GM18907 (cell line): Measurements from ENCODE around the gene EEFSEC.

Experiments used
- ATAC-seq: cut with Tn5 transposase; IDR thresholded peaks from one replicate; pipeline ENCODE4 v1.9.1; 2021; ENCODE audit warnings: mild to moderate bottlenecking, moderate library complexity; ENCODE audit not compliant: unreplicated experiment

Gene EEFSEC

DNA sequence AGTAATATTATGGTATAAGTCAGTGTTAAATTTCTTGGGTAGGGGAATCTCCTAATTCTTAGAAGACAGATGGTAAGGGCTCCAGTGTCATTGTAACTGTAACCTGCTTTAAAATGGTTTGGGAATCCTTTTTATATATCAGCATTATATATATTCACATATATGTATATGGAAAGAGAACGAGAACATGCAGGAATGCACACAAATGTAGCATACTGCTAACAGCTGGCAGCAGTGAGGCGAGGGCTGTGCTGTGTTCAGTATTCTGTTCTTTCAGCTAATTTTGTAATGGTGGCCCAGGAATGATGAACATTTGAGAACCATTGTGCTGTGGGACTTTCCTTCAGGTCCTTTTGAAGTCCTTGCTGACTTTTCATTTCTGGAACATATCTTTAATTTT, 60.8 kb downstream of the EEFSEC start:
- ATAC-seq, result no peak

DNA sequence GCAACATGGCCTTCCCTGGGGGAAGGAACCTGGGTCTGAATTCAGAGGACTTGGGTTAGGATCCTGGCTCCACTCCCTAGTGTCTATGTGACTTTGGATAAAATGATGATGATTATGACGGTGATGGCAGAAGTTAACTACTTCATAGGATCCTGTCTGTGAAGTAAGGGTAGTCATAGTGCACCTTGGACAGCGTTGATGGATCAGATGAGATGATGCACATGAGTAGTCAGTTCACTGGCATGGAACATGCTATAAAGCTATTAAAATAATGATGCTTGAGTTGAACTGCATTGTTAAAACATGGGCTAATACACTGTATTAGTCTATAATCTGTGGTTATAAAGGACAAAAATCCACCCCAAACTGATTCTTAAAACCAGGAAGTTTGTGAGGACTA, 62.0 kb downstream of the EEFSEC start:
- no peak for ATAC-seq

DNA sequence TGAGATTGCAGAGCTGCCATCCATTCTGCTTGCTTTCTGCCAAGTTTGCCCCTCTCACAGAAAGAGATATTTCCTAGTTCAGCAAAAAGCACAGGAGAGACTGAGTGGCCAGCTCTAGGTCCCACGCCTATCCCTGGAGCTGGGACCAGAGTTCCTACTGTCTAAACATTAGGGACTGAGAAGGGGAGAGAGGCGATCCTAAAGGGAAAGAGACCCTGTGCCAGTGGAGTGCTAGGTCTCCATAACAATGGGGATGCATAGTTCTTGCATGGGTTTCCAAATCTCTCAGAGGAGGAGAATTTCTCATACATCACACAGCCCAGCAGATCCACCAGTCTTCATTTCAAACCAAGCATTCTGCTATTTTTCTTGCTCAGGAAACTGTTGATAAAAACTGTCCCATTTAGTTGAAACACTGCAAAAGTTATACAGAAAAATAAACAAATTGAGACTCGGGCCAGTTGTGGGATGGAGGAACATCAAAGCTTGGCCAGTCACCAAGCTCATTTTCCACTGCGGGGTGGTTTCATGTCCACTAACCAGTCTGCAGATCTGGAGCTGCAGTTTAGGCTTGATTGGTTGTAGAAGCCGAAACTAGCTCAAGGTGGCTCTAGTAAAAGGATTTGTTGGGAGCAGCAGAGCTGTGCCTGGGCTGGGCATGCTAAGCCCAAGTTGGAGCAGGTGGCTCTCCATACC, 62.7 kb downstream of the EEFSEC start:
- no peak for ATAC-seq

DNA sequence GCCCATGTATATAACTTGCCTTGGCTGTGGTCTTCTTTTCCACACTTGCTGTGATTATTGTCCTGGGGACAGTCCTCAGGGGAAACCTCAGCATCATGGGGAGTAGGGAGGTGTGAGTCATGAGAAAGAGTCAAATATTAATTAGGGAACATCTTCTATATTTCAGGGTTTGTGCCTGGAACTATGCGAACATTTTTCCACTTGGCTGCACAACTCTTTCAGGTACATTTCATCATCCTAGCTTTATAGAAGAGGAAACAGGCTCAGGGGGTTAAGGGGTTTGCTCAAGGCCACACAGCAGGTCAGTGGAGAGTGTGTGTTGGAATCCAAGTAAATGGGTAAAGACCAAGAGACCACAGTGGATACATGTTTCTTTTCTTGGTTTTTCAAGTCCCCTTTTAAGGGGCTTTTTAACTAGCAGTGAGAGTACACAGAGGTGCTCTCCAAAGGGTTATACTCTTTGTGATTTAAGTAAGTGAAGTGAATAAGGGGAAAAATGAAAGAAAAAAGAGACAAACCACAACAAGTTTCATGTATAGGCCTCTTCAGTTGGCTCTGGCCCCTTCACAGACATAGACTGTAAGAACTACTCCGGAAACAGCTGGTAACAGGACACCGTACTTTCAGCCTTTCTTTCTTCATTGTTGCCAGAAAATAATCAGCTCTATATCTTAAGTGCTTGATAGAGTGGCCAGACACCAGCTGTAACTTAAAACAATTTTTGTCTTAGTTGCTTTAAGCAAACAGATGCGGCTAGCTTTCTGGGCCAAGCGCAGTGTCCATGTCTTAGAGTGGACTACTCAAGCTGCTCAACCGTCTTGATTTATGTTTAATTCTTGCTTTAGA, 64.6 kb downstream of the EEFSEC start:
- ATAC-seq, result no peak

DNA sequence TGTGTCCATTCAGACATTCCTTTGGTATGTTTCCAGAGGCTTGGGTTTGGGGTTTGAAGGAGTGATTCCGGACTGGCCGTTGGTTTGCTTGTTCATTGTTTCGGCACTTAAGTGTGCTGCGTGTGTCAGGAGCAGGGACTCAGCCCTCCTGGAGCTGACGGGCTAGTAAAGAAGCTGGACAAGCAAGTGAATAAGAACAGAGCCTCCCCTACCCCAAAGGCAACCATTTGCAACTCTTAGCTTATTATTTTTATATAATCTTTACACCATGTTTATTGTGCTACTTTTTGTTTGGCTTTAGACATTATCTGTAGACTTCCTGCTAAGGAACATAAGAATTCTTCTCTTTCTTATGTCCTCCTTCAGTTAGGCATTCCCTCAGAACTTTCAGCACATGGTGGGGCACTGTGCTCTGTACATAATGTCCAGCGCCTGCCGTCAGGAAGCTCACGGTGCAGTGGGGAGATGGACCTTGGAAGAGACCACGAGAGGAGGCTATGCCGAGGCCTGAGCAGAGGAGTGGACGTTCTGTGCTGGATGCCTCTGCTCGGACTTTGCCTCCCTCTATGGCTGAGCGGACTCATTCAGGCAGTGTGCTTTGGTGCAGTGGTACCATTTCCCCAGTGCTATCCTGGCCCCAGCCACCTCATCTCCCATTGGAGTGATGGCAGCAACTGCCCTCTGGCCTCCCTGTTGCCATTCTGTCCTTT, 65.4 kb downstream of the EEFSEC start:
- no peak for ATAC-seq

DNA sequence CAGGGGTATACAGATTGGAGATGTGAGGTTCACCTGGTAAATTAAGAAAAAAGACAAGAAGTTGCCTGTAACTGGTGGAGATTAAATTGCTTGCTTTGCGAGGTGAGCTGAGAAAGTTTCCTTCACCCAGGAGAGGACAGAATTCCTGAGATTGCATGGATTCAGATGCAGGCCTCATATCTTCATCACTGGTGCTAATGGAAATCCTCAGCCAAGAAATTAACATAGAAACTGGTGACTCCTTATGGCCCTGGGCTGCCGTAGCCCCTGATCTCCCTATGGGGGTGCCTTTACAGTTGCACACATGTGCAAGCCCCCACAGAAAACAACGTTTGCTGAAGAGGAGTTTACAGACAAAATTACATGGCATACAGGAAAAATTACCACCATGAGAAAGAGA, 68.0 kb downstream of the EEFSEC start:
- no peak for ATAC-seq

DNA sequence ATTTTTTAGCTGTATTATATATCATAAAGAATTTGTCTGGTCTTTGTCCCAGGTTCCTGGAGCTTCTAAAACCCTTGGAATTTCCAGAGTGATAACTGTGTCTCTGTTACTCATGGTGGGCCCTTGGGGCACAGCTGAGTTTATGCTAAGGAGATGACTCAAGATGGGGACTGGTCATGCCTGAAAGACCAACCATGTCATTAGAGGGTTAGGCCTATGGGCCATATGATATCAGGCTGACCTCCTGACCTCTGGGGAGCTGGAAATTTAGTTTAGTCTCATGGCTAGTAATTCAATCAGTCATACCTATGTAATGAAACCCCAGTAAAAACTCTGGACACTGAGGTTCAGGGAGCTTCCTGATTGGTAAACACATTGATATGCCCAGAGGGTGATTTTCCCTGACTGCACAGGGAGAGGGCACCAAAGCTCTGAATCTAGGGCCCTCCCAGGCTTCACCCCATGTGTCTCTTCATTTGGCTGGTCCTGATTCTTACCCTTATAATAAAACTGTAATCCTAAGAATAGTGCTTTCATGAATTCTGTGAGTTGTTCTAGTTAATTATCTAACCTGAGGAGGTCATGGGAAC, 69.6 kb downstream of the EEFSEC start:
- no peak for ATAC-seq

DNA sequence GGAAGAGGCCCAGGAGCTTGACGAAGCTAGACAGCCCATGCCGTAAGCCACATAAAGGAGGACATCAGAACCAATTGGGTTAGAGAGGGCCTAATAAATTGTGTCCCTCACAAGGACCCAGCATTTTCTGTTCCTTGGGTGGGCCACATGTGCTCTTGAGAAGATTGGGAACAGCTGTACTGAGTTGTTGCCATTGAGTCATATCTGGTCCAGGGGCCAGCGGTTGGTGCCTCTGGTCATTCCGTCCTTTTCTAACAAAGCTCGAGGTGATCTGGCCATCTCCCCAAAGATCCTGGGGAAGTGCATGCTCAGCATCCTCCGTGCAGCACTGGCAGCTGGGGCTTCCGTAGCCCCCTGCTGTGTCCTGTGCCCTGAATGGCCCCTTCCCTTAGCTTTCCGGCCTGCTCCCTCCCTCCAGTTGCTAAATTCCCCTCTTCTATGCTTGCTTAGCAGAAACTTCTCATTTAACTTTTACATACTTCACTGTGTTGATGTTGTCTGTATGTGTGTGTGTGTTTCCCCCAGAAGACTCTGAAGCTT, 73.0 kb downstream of the EEFSEC start:
- no peak for ATAC-seq

DNA sequence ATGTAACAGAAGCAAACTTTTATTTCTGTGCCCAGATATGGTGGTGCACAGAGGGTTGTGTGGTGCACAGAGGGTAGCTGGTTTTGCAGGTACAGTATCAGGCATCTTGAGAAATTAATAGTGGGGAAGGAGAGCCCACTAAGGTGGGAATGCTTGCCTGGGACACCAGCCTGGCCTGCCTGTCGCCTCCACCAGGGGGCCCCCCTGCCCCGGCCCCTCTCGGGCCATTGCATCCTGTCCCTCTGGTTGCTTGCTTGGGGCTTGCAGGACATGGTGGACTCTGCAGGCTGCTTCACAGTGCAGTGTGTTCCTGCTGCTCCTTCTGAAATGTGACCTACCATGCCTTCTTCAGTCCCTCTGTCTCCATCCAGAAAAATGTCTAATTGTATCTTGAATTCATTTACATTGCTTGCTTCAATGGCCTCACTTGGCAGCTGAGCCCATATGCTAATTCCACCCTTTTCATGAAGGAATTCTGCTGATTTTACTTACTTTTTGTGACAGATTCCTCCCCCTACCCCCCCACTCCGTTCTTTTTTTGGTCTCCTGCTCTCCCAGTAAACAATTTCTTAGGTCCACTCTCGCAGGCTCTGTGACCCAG, 73.6 kb downstream of the EEFSEC start:
- no peak for ATAC-seq

DNA sequence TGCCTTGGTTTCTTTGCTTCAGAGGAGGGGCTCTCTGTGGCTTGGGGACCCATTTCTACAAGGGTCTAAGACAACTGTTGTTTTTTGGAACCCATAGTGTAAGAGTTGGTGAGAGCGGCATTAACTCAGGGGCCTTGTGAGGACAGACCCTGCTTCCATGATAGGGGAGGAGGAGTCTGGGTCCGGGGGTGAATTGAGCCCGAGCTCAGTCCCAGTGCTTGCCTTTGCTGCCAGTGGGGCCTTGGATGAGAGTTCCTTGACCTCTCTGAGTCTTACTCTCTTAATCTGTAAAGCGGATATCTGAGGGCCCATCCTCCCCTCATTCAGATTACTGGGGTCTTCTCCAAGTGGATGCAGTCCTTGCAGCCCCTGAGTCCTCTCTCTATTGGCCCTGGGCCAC, 74.2 kb downstream of the EEFSEC start:
- no peak for ATAC-seq

DNA sequence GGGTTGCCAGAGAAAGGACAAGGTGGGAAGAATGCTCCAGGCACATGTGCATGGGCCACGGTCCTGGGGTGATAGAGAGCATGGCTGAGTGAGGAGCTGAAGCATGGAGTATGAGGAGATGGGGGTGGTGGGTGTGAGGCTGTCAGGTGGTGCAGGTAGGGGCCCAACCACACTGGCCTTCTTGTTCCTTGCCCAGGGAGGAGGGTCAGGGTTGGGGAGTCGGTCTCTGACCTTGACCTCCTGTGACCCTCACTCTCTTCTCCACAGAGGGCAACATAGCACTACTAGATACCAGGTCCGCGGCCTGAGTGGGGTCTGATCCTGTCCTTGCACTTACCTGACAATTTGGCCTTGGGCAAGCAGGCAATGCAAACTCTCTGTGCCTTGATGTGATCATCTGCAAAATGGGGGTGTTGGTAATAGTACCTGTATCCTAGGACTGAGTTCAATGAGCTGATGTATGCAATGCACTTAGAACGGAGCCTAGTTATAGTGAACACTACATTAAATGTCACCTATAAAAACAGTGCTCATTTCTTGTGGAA, 75.2 kb downstream of the EEFSEC start:
- ATAC-seq, result no peak

DNA sequence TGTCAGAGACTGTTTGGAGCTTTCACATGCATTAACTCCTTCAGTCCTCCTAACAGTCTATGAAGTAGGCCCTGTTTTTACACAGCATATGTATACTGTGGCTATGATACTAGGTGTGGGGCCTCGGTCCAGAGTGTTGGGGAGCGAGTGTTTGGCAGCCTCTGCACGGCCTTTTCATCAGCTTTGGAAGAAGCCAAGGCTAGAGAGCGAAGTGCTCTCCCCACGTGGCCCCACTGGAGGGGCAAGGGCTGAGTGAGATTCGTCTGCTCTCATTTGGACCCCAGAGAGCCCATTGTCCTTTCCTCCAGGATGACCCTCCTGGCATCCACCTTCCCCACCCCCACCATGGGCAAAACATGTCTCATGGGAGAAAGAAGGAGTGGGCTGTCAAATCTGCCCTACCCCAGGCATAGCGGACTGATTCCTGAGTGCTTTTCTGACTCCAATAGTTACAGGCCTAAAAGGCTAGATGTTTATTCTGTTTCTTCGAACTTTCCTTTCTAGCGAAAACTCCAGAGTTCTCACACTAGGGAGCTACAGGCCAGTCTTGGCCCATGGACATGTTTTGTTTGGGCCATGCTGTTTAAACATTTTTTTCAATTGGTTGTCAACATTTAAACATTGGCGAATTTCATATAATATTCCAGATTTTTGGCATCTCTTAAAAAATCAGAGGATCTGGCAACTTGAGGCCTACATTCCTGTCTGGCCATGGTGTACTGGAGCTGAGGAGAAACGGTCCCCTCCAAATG, 76.0 kb downstream of the EEFSEC start:
- no peak for ATAC-seq

DNA sequence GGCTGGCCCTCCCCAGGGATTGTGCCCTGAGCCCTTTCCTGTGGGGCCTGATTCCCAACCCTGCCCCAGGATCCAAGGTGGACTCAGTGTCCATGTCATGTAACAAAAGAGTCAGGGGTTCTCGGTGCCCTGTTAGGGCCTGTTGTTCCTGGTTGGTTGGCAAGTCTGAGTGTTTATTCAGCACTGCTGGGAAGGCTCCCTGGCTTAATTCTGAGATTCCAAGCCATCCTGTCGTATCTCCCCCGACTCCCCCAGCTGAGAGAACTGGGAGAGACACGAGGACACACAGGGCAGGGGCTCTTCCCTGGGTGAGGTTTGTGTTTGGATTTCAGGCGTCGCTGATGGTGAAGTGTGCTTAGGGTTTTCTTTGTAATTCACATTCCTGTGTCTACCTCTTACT, 78.3 kb downstream of the EEFSEC start:
- ATAC-seq, result no peak

DNA sequence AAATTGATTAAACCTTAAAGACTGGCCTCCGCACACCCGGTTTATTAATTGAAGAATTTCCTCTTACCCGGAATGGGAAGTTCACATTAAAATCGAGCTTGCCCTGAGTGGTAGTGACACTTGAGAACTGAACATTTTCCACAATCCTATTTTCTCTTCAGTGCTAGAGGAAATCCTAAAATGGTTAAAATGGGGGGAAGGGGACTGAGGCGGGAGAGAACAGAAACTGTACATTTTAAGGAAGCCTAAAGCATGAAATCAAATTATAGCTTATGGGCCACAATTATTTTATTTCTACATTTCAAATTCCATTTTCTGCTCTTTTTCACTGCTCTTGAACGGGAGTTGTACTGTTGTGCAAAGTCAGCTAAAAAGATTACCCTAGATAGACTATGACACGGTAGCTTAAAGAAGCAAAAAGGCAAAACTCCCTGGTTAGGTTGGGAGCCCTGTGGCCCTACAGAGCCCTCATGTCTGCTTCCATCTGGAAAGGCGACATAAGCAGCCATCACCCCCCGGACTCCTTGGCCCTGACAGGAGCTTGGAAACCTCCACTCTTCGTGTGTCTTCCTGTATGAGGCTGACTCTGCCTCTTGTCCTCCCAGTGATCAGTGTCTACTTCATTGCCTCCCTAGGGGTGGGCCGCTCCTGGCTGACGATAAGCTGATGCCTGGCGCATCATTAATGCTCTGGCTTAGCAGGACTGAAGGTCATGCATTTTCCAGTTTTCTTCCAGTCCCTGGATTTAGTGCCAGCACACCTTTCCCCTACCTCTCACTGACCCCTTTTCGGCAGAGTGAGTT, 79.3 kb downstream of the EEFSEC start:
- ATAC-seq, result no peak

DNA sequence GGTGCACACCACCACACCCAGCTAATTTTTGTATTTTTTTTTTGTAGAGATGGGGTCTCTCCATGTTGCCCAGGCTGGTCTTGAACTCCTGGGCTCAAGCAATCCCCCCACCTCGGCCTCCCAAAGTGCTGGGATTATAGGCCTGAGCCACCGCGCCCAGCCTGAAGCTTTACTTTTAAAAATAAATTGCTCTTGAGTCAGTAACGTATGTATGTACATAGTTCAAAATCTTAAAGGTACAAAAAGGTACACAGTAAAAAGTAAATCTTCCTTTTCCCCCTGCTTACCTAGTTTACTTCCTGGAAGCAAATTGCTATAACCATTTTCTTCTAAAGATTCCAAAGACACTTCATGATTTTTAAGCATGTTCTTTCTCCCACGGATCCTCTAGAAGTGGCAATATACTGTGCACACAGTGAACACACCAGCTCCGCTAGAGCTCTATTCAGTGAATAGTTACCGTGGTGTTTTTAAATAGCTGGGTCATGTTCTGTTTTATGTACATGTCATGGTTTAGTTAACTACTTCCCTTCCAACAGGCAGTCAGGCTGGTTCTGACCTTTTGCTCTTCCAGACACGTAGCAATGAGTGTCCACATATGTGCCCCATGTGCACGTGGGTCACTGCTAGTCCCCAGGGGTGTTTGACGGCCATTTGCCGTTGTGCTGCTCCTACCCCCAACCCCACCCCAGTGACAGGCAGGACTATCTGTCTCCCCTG, 82.1 kb downstream of the EEFSEC start:
- no peak for ATAC-seq

DNA sequence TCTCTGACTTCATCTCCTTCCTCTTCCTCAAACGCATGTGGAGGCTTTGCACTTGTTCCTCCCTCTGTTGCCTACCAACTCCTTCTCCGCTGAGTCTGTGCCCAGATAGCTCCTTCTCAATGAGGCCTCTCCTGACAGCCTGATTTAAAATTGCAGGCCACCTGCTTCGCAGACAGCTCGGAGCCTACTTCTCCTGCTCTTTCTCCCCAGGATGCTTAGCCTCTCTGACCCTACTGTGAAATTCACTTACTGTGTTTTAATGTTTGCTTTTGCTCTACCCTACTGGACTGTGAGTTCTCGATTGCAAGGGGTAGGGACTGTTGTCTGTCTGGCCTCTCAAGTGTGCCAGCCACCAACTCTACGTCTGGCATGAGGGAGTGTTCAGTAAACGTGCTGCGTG, 83.4 kb downstream of the EEFSEC start:
- no peak for ATAC-seq

DNA sequence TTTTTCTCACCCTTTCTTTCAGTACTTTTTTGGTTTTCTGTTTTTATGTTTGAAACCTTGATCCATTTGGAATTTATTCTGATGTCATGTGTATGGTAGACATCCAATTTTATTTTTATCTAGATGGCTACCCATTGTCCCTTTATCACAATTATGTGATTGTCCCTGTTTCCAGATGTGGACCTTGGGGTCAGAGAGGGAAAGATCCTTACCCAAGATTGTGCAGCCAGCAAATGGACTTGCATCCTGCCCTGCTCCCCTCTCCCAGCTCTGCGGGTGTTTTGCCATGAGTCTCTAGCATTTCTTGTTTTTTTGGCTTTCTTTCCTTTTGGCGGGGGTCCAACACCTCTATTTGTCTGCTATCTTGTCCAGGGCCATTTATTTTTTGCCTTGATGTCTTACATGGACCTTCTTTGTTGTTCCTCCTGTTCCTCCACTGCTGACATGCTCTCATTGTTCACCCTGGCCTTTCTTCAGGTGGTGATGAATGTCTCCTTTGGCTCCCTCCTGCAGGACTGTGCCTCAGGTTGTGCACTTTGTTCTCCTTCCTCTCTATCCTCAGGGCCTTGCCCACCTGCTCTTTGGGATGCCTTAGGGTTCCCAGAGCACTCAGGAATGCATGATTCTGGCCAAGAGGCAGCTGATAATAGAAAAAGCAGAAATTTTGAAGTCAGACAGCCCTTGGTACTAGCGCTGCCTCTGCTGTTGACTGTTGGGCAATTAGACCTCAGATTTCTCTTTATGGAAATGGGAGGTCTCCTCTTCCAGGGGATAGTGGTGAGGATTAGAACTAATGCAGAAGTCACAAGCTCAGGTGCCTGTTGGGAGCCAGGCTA, 84.3 kb downstream of the EEFSEC start:
- no peak for ATAC-seq

DNA sequence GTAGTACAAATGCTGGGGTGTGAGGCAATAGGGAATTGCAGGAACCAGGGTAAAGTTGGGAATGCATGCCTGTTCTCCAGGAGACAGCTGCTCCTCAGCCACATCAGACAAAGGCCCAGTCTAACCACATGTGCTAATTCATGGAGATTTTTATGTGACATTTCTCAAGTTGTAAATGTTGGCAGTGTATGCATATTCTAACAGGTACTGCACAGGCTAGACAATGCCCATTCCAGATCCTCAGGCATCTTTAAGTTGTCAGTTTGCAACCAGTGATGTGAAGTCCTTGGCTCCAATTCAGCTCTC, 84.9 kb downstream of the EEFSEC start:
- no peak for ATAC-seq
